Brain microvascular endothelial cell (primary cell): Measurements from ENCODE around the gene PRAMEF13.
"Not testable (repeated sequence)": the region's sequence is repeated elsewhere in the genome, so short reads cannot be mapped to it uniquely, and the experiment has no call there.

ENCODE experiments used
- DNase-seq: peaks from one replicate; pipeline ENCODE4 v3.0.0-alpha.2; 2020
- H3K27ac ChIP-seq: fragments of 250-450 bp; sonication (Bioruptor Pico); 2 replicates; pipeline ENCODE4 v1.5.1; 2020; ENCODE audit warnings: mild to moderate bottlenecking, moderate library complexity
- H3K27me3 ChIP-seq: fragments of 250-450 bp; sonication (Bioruptor Pico); replicated peaks from 2 replicates; pipeline ENCODE4 v1.5.1; 2020; ENCODE audit warnings: mild to moderate bottlenecking
- H3K36me3 ChIP-seq: fragments of 250-450 bp; sonication (Bioruptor Pico); replicated peaks from 2 replicates; pipeline ENCODE4 v1.5.1; 2020; ENCODE audit warnings: mild to moderate bottlenecking
- H3K4me3 ChIP-seq: 2 replicates; pipeline ENCODE4 v1.5.1; 2011; ENCODE audit warnings: low read depth, mild to moderate bottlenecking, control low read depth, low read length, moderate library complexity
- in situ Hi-C: cut with HindIII; loops from 2 replicates; pipeline ENCODE4 v1.10.0; 2017; ENCODE audit warnings: low sequenced_read_pairs, low pct_ligation_motif_present
- TF ChIP-seq, protein P1 (sequence below): IDR thresholded peaks from 2 replicates; pipeline ENCODE4 v1.5.1; 2011; ENCODE audit warnings: low read depth, mild to moderate bottlenecking, moderate library complexity, low read length, control low read depth, inconsistent platforms; ENCODE audit errors: missing control alignments

The PRAMEF13 gene

DNA sequence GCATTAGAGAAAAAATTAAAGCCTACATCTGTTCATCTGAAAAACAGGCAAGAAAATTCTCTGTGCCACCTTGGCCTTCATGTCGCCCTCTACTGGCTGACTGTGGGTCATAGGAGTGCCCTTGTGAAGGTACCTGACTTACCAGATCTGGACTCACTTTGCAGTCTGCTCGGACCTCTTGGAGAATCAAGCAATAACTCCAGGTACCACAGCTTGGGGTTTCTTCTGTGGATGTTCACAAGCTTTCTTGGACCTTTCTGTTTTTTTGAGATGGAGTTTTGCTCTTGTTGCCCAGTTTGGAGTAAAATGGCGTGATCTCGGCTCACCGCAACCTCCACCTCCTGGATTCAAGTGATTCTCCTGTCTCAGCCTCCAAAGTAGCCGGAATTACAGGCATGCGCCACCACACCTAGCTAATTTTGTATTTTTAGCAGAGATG is 27.2 kb upstream of the PRAMEF13 start:
- TF ChIP-seq, protein P1, sequence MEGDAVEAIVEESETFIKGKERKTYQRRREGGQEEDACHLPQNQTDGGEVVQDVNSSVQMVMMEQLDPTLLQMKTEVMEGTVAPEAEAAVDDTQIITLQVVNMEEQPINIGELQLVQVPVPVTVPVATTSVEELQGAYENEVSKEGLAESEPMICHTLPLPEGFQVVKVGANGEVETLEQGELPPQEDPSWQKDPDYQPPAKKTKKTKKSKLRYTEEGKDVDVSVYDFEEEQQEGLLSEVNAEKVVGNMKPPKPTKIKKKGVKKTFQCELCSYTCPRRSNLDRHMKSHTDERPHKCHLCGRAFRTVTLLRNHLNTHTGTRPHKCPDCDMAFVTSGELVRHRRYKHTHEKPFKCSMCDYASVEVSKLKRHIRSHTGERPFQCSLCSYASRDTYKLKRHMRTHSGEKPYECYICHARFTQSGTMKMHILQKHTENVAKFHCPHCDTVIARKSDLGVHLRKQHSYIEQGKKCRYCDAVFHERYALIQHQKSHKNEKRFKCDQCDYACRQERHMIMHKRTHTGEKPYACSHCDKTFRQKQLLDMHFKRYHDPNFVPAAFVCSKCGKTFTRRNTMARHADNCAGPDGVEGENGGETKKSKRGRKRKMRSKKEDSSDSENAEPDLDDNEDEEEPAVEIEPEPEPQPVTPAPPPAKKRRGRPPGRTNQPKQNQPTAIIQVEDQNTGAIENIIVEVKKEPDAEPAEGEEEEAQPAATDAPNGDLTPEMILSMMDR = peak; percentile 12
- in situ Hi-C loops = no loop called here
- Histone ChIP-seq H3K27me3 (no peaks in the 10 kb centered on the region), H3K36me3 (no peaks in the 10 kb centered on the region), H3K27ac (no peak overlapping the region), H3K4me3 (no peak overlapping the region)
- no peak for DNase-seq

DNA sequence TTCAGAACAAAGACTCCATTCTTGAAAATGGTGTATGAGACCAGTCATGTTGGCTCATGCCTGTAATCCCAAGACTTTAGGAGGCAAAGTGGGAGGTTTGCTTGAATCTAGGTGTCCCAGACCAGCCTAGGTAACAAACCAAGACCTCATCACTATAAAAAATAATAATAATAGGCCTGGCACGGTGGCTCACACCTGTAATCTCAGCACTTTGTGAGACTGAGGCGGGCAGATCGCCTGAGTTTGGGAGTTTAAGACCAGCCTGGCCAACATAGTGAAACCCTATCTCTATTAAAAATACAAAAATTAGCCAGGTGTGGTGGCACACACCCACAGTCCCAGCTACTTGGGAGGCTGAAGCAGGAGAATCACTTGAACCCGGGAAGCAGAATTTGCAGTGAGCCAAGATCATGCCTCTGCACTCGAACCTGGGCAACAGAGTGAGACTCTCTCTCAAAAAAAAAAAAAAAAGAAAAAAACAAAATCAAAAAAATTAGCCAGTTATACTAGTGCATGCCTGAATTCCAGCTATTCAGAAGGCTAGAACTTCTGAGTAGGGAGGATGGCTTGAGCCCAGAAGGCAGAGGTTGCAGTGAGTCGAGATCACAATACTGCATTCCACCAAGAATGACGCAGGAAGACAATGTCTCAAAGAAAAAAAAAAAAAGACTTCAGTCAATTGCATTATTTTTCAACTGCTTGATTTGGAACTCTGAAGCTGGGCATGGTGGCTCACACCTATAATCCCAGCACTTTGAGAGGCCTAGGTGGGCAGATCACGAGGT is 26.3 kb upstream of the PRAMEF13 start:
- H3K27ac ChIP-seq, H3K27me3 ChIP-seq, in situ Hi-C loops, H3K4me3 ChIP-seq, H3K36me3 ChIP-seq, DNase-seq: not testable (repeated sequence)

DNA sequence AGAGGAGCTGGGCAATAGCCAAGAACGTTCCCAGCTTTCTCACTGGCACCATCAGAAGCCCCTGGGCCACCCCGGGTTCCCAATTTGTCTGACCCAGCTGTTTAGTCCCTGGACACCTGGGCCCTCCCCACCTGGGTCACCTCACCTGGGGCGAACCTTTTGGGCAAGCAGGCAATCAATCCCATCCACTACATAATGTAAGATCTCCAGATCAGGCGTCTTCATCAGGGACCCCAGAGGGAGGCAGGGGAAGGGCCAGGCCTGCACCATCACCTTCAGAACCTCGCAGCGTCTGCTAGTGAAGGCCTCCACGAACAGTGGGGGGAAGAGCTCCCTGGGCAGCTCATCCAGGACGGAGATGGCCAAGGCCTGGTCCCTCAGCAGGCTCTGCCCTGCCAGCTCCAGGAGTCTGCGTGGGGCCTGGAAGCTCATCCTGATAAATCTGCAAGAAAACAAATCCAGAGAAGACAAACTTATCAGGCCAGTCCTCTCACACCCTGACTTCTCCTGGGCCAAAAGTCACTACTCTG is 24.5 kb upstream of the PRAMEF13 start, which contains the start of gene PRAMEF18:
Gene PRAMEF18, minus strand, starts transcription at position 480 of the 530 bp plus-strand sequence. Its CDS starts 48 bp downstream, at position 432.
- H3K36me3 ChIP-seq, H3K4me3 ChIP-seq, H3K27me3 ChIP-seq, DNase-seq, H3K27ac ChIP-seq, in situ Hi-C loops: not testable (repeated sequence)

DNA sequence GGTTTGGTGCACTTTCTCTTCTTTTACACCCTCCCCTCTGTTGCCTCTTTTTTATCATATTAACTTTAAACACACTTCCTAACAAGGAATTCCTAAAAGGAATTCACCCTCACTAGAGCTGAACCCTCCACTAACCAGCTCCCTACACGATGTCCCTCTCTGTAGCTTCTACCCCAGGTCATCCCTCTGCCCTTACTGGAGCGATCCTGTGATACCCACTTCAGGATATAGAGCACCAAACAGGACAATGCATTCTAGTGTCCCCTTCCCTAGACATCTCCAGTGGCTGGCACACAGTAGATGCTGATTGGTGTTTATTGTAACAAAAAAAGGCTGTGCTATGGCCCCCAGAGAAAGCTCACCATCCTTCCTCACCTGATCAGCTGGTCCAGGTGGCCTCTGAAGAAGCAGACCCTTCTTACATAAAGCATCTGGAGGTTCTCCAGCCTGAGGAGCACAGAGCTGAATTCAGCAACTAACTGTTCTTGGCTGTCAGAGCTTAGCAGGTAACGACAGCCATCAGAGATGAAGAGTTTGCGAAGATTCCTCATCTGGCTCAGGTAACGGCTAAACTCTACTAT is 23.4 kb upstream of the PRAMEF13 start:
- H3K4me3 ChIP-seq = no peak overlapping the region
- TF ChIP-seq, protein P1 = no peak
- H3K36me3 ChIP-seq = no peaks in the 10 kb centered on the region
- no peak for DNase-seq
- no peaks in the 10 kb centered on the region for H3K27me3 ChIP-seq
- H3K27ac ChIP-seq = no peak overlapping the region
- in situ Hi-C loops = no loop called here

DNA sequence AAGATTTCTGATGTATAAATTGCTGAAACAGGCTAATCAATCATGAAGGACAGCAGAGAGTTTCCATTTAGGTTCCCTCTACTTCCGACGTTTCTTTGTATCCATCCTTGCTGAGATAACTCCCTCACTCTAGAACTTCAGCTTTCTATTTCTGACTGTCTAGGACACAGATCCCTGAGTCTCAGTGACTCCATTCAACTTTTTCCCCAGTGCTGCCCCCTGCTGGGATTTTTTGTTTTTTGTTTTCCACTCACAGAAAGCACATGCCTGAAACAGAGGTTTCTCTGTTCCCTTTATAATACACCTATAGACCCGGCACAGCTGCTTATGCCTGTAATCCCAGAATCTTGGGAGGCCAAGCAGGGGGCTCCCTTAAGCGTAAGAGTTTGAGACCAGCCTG is 21.6 kb upstream of the PRAMEF13 start:
- H3K27me3 ChIP-seq, in situ Hi-C loops, H3K36me3 ChIP-seq, DNase-seq, H3K4me3 ChIP-seq, H3K27ac ChIP-seq: not testable (repeated sequence)

DNA sequence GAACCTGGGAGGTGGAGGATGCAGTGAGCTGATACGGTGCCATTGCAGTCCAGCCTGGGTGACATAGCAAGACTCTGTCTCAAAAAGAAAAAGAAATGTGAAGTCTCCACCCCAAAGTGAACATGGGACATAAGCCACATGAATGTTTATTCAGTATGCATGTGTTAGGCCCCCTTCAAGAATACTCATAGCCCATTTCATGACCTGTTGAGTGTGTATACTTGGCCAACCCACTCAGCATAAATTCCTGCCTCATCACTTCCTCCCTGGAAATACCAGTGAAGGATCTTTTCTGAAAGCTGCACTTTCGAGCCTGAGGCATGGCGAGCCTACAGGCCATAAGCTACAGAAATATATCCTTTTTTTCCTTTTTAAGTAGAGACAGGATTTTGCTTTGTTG is 18.0 kb upstream of the PRAMEF13 start:
- in situ Hi-C loops, H3K27me3 ChIP-seq, H3K27ac ChIP-seq, H3K4me3 ChIP-seq, H3K36me3 ChIP-seq, DNase-seq: not testable (repeated sequence)

DNA sequence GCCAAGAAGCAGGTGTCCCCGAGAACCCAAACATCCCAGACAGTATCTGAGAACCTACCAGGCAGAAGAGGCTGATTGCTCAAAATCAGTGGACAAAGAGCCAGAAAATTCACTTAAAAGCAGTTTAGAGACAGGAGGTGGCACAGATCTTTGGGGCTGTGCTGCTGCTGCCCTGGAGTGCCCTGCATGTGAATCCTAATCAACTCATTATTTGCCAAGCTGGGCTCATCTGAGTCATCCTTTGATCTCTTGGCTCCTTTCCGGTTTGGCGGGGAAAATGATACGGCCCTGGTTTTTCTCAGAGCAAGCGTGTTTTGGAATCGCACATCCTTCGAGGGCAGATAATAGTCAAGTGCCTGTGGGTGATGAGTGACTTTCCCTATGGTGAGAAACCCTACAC is 15.4 kb upstream of the PRAMEF13 start:
- H3K27ac ChIP-seq, in situ Hi-C loops, H3K4me3 ChIP-seq, H3K36me3 ChIP-seq, DNase-seq, H3K27me3 ChIP-seq: not testable (repeated sequence)

DNA sequence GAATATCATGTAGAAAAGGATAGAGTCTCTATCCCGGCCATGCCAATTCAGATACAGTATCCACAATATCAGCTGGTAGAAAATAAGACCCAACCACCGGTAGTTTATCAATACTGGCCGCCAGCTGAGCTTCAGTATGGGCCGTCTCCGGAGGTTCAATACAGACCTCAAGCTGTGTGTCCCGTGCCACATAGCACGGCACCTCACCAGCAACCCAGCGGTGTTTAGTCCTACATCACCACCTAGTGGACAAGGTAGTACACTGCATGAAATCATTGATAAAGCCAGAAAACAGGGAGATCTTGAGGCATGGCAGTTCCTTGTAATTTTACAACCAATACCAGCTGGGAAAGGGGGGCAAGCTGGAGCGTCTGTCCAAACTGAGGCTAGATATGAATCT is 7.5 kb upstream of the PRAMEF13 start:
- DNase-seq, in situ Hi-C loops, H3K36me3 ChIP-seq, H3K4me3 ChIP-seq, H3K27ac ChIP-seq, H3K27me3 ChIP-seq: not testable (repeated sequence)

DNA sequence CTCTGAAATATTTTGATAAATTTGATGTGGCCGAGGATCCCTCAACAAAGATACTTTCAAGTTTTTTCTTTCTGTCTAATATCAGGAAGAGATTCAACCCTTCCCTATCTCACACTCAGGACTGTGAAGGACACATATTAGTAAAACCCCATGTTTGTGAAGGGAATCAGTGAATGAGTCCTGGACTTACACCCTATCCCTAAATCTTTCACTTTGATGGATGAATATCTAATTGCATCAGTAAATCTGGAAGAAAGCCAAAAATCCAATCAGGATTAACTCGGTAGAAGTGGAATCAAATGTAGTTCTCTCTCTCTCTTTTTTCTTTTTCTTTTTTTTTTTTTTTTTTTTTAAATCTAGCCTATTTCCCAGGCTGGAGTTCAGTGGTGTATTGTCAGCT is 29.7 kb downstream of the PRAMEF13 start, which contains the start of gene PRAMEF9:
Gene PRAMEF9, plus strand, starts transcription at position 301 of the 400 bp plus-strand sequence. CDS start 3,433 bp downstream, outside the sequence.
- in situ Hi-C loops, H3K4me3 ChIP-seq, H3K27me3 ChIP-seq, DNase-seq, H3K27ac ChIP-seq, H3K36me3 ChIP-seq: not testable (repeated sequence)

DNA sequence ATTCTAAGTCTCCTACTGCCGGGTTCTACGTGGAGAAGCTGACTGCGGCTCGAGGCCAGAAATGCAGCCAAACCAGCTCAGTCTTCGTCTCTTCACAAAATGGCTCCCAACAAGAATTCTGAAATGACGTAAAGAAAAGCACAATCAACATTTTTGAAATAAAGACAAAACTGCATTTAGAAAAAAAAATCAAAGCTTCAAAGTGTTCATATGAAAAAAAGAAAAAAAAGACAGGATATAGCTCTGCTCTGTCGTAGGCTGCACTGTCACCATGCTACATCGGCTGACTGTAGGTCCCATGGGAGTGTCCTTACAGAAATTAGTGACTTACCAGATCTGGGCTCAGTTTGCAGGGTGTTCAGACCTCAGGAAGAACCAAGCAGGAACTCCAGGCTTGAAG is 35.7 kb downstream of the PRAMEF13 start, which contains the start of gene HNRNPCL4:
Gene HNRNPCL4, minus strand, starts transcription at position 101 of the 400 bp plus-strand sequence. CDS start 164 bp downstream, outside the sequence.
- in situ Hi-C loops, H3K4me3 ChIP-seq, H3K27me3 ChIP-seq, DNase-seq, H3K27ac ChIP-seq, H3K36me3 ChIP-seq: not testable (repeated sequence)

DNA sequence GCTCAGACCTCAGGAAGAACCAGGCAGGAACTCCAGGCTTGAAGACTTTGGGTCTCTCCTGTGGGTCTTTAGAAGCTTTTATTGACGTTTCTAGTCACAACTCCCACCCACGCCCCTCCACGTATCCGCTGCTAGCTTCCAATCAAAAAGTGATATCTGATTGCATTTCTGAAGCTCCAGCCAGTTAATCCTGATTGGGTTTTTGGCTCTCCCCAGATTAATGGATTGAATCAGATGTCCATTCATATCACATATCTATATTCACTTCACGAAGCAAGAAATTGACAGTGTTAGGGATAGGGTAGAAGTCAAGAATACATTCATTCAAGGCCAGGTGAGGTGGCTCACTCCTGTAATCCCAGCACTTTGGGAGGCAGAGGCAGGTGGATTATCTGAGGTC is 45.3 kb downstream of the PRAMEF13 start, which contains the start of gene PRAMEF26:
Gene PRAMEF26, minus strand, starts transcription at position 101 of the 400 bp plus-strand sequence. CDS start 2,914 bp downstream, outside the sequence.
- H3K4me3 ChIP-seq, H3K27me3 ChIP-seq, H3K36me3 ChIP-seq, H3K27ac ChIP-seq, DNase-seq, in situ Hi-C loops: not testable (repeated sequence)
